Cardiac fibroblast (primary cell): ENCODE results near the gene LYL1.

Experiments used
- DNase-seq, 2 donors: peaks; one replicate each; pipeline versions ENCODE4 v3.0.0 to v3.0.0-alpha.2; 2010; ENCODE audit warnings: low read depth in 2 of 2
- H3K4me3 ChIP-seq, 2 donors: replicated peaks in 1 of 2; 1 replicate in 1 of 2; 2 replicates in 1 of 2; pipeline ENCODE4 v1.5.1; 2011; ENCODE audit warnings: low read depth in 2 of 2, low read length in 2 of 2, mild to moderate bottlenecking in 2 of 2, moderate library complexity in 1 of 2
- TF ChIP-seq, protein P1 (sequence below): IDR thresholded peaks from one replicate; pipeline ENCODE4 v1.5.1; 2011; ENCODE audit warnings: low read depth, mild to moderate bottlenecking, low read length, inconsistent platforms

The LYL1 gene

DNA sequence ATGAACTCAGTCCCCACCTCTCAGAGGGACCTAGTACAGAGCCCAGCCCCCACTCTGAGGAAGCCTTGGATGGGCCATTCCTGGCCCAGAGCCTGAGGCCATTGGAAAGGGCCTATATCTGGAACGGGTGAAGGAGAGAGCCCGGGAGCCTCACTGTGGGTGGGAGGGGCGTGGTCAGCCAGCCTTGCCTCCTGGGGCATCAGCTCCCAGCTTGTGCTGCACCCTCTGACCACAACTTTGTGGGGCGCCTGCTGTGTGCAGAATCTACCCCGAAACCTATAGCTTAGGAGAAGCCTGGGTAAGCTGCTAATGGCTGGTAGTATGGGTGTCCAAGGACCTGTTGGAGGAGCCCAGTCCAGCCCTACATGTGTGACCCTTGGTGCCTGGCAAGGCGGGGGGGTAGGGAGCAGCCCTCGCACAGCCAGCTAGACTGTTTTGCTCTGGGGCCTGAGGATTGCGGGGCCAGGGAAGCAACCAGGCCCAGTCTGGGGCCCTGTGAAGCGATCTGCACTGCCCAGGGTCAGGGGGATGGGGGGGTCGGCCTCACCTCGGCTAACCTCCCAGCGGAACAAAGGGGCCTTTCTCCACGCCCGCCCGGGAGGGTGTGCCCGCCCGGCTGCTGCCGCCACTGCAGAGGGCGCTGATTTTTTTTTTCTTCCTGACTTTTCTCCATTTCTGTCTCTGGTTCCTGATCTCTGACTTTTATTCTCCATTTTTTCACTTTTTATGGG is 42.3 kb downstream of the LYL1 start:
- TF ChIP-seq, protein P1, sequence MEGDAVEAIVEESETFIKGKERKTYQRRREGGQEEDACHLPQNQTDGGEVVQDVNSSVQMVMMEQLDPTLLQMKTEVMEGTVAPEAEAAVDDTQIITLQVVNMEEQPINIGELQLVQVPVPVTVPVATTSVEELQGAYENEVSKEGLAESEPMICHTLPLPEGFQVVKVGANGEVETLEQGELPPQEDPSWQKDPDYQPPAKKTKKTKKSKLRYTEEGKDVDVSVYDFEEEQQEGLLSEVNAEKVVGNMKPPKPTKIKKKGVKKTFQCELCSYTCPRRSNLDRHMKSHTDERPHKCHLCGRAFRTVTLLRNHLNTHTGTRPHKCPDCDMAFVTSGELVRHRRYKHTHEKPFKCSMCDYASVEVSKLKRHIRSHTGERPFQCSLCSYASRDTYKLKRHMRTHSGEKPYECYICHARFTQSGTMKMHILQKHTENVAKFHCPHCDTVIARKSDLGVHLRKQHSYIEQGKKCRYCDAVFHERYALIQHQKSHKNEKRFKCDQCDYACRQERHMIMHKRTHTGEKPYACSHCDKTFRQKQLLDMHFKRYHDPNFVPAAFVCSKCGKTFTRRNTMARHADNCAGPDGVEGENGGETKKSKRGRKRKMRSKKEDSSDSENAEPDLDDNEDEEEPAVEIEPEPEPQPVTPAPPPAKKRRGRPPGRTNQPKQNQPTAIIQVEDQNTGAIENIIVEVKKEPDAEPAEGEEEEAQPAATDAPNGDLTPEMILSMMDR: no peak
- peak in 1 of 2 donors; percentile 41 for DNase-seq
- H3K4me3 ChIP-seq: peak overlapping the region; percentile 8 to 33

DNA sequence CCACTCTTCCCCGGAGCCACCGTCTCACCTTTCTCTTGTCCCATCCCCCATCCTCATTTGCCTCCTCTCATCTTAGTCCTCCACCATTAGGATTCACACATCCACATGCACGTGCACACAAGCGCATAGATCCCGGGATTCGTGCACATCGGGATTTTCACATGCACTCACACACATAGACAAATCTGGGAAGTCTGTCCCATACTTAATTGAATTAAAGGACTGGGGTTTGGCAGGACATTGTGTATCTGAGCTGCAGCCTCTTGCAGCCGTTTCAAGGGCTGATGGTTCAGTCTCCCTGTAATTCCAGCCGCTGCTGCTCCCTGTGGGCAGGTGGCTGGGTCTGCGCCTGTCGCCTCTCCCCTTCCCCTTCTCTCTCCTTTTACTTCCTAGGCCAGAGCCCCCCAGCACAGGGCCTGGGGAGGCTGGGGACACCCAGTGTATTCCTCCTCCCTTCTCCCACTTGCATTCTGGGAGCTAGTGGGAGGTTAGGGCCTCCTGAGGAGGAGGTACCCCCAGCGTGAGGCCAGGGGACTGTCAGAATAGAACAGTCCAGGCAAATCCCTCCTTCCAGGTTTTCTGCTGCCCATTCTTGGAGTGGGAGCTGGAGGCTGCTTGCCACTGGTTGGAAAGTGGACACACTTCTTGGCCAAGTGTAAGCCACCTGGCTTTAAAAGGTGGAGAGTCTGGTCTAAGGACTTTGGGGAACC is 43.6 kb downstream of the LYL1 start:
- DNase-seq: peak in 1 of 2 donors; percentile 23
- TF ChIP-seq, protein P1: no peak

DNA sequence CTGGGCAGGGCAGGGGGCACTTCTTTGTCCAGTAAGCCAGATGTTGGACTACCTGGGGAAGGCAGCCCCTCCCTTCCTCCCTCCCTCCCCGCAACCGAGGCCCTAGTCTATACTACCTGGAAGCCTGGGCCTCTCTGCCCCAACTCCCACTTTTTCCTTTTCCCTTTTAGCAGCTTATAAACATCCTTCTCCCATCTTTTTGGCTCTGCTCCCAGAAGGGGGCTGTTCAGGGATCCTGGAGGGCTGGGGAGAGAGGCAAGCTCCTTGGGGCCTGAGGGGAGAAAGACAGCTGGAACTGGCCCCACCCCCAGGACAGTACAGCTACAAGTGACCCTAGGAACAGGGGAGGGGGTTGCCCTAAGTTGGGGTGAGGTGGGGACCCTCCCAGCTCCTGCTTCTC is 44.9 kb downstream of the LYL1 start:
- peak in 1 of 2 donors; percentile 52 for DNase-seq
- H3K4me3 ChIP-seq: no peak overlapping the region
- TF ChIP-seq, protein P1: no peak

More for the DNA sequence above, 43.6 kb downstream of the LYL1 start:
- no peak overlapping the region for H3K4me3 ChIP-seq

DNA sequence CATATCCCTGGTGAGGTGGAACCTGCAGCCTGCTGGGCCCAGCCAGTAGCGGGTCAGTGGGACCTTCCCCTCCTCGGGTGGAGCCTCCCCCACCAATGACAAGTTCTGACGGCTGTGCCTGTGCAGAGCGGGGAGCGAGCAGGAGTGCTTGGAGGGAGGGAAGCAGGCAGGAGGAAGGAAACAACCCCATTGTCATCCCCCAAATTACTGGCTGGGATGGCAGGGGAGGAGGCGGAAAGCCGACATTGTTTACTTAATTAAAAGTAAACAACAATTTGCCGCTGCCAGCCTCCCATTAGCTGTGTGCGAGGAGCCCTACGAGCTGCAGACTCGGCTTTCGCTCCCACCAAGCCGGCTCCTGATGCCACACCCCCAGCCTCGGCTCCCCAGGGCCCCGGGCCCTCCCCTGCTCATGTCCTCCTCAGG is 45.5 kb downstream of the LYL1 start:
- TF ChIP-seq, protein P1: no peak
- DNase-seq: no peak
- no peak overlapping the region for H3K4me3 ChIP-seq

DNA sequence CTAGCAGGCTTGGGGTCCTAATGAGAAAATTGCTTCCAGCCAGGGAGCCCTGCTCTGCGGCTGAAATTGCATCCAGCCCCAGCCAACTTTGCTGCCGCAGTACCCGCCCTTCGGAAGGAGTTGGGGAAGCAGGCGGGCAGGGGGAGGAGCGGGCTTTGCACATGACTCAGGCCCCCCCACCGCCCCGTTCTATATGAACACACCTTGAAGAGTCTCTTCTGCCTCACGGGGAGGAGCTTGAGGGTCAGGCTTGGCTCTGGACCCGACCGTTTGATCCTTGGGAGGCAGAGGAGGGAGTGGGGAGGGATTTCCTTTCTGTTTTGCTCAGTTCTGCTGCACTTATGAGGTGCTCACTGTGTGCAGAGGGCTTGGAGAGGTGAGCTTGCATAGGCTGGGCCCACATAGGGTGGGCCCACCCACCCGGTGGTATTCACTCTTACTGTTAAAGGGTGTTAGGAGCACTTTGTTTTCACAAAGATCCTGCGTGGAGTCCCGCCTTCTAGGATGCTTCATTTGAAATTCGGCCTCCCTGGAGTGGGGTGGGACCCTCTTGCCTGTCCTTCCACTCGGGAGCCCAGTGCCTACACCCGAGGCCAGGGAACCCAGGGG is 46.5 kb downstream of the LYL1 start:
- H3K4me3 ChIP-seq: peak overlapping the region in 1 of 2 donors; percentile 15
- TF ChIP-seq, protein P1: no peak
- DNase-seq: peak; percentile 74 to 83

DNA sequence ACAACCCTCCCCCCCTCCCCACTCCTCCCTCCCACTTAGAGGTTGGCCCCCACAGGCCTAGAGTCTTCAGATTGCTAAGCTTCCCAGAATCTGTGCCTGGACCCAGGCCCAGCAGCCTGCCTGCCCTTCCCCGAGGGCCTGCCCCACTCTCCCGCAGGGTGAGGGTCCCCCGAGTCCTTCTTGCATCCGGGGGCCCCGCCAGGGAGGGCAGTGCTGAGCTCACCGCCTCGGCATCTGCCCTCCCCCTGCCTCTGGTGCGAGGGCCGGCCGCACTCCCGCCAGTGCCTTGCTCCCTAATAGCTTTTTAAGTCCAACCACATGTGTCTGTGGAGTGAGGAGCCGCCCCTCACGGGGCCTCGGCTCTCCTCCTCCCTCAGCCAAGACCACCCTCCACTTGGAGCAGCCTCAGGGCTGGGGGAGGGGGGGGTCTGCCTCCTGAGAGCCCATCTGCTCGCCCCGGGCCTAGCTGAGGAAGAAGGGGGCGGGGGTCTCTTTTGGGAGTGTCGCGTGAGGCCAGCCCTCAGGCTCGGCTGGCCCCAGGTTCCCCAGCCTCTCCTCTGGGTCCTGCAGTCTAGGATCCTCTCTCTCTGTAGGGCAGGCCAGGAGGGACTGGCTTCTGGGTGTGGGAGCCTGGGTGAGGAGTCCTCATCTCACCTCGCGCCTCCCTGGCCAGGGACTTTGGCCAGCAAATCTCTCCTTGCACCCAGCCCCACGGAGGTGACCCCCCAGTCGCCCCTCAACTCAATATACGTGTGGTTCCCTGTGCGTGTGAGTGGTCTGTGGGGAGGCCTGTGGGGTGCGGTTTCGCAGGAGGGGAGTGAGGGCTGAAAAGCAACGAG is 47.2 kb downstream of the LYL1 start:
- TF ChIP-seq, protein P1: no peak
- peak overlapping the region in 1 of 2 donors; percentile 15 for H3K4me3 ChIP-seq
- DNase-seq: peak; percentile 90 to 98
